SK-N-SH treated with all-trans-retinoic acid at 6 μM for 48 hours (cell line): ENCODE measurements around the gene RAET1E.

Experiments
- ATAC-seq: fragments of 200-7000 bp; cut with Tn5 transposase; 3 replicates; pipeline ENCODE4 v1.9.1; 2020; ENCODE audit warnings: mild to moderate bottlenecking, moderate library complexity
- ARNTL ChIP-seq: fragments of 450-650 bp; formaldehyde crosslinking; IDR thresholded peaks from 2 replicates; pipeline ENCODE4 v1.5.0; 2020; ENCODE audit warnings: low read depth, mild to moderate bottlenecking, moderate library complexity, borderline replicate concordance
- BACH2 ChIP-seq: fragments of 250-450 bp; sonication (Bioruptor Pico); IDR thresholded peaks from 2 replicates; pipeline ENCODE4 v1.9.0; 2021; ENCODE audit warnings: mild to moderate bottlenecking, borderline replicate concordance
- CREB5 ChIP-seq: fragments of 250-450 bp; sonication (Bioruptor Pico); IDR thresholded peaks from 2 replicates; pipeline ENCODE4 v1.5.1; 2020; ENCODE audit warnings: low read depth, mild to moderate bottlenecking, moderate library complexity
- CSDC2 ChIP-seq: fragments of 250-450 bp; sonication (Bioruptor Pico); IDR thresholded peaks from 2 replicates; pipeline ENCODE4 v1.5.0; 2020; ENCODE audit warnings: mild to moderate bottlenecking, moderate library complexity
- ESRRG ChIP-seq: fragments of 250-450 bp; sonication (Bioruptor Pico); IDR thresholded peaks from 2 replicates; pipeline ENCODE4 v1.6.1; 2021; ENCODE audit warnings: mild to moderate bottlenecking
- GLIS3 ChIP-seq: fragments of 250-450 bp; sonication (Bioruptor Pico); IDR thresholded peaks from 2 replicates; pipeline ENCODE4 v1.5.0; 2020; ENCODE audit warnings: mild to moderate bottlenecking, moderate library complexity
- ISL1 ChIP-seq: fragments of 250-450 bp; sonication (Bioruptor Pico); IDR thresholded peaks from 2 replicates; pipeline ENCODE4 v2.1.2; 2022; ENCODE audit warnings: mild to moderate bottlenecking, moderate library complexity
- OSR1 ChIP-seq: fragments of 250-450 bp; sonication (Bioruptor Pico); IDR thresholded peaks from 2 replicates; pipeline ENCODE4 v1.8.0; 2022; ENCODE audit warnings: moderate library complexity, mild to moderate bottlenecking, inconsistent platforms
- PPARA ChIP-seq: fragments of 250-450 bp; sonication (Bioruptor Pico); IDR thresholded peaks from 2 replicates; pipeline ENCODE4 v1.5.0; 2020; ENCODE audit warnings: mild to moderate bottlenecking, borderline replicate concordance
- RARB ChIP-seq: fragments of 250-450 bp; sonication (Bioruptor Pico); IDR thresholded peaks from 2 replicates; pipeline ENCODE4 v1.8.0; 2021; ENCODE audit warnings: mild to moderate bottlenecking, moderate library complexity
- SNAI2 ChIP-seq: fragments of 250-450 bp; sonication (Bioruptor Pico); IDR thresholded peaks from 2 replicates; pipeline ENCODE4 v1.5.0; 2020; ENCODE audit warnings: mild to moderate bottlenecking, moderate library complexity
- TOX ChIP-seq: fragments of 250-450 bp; sonication (Bioruptor Pico); IDR thresholded peaks from 2 replicates; pipeline ENCODE4 v1.8.0; 2021; ENCODE audit warnings: mild to moderate bottlenecking, moderate library complexity, borderline replicate concordance
- TSHZ2 ChIP-seq: fragments of 250-450 bp; sonication (Bioruptor Pico); IDR thresholded peaks from 2 replicates; pipeline ENCODE4 v1.5.0; 2020; ENCODE audit warnings: mild to moderate bottlenecking, moderate library complexity
- ZC3H10 ChIP-seq: fragments of 250-450 bp; sonication (Bioruptor Pico); IDR thresholded peaks from 2 replicates; pipeline ENCODE4 v1.5.1; 2021; ENCODE audit warnings: mild to moderate bottlenecking, moderate library complexity
- ZFP3 ChIP-seq: fragments of 250-450 bp; sonication (Bioruptor Pico); IDR thresholded peaks from 2 replicates; pipeline ENCODE4 v1.5.0; 2020; ENCODE audit warnings: mild to moderate bottlenecking, moderate library complexity
- ZFP30 ChIP-seq: fragments of 450-650 bp; formaldehyde crosslinking; IDR thresholded peaks from 2 replicates; pipeline ENCODE4 v1.5.0; 2022; ENCODE audit warnings: mild to moderate bottlenecking, moderate library complexity
- ZNF565 ChIP-seq: fragments of 450-650 bp; formaldehyde crosslinking; conservative IDR thresholded peaks from 2 replicates; pipeline ENCODE4 v1.5.0; 2020; ENCODE audit warnings: low read depth, mild to moderate bottlenecking, moderate library complexity
- ZNF70 ChIP-seq: fragments of 450-650 bp; formaldehyde crosslinking; IDR thresholded peaks from 2 replicates; pipeline ENCODE4 v1.5.0; 2020; ENCODE audit warnings: mild to moderate bottlenecking, moderate library complexity
- ZNF8 ChIP-seq: fragments of 450-650 bp; formaldehyde crosslinking; IDR thresholded peaks from 2 replicates; pipeline ENCODE4 v1.5.0; 2020; ENCODE audit warnings: mild to moderate bottlenecking, moderate library complexity
- TF ChIP-seq, protein P1 (sequence below): fragments of 250-450 bp; sonication (Bioruptor Pico); IDR thresholded peaks from 2 replicates; pipeline ENCODE4 v1.5.1; 2021; ENCODE audit warnings: mild to moderate bottlenecking, moderate library complexity
- TF ChIP-seq, protein P2 (sequence below): fragments of 250-450 bp; sonication (Bioruptor Pico); IDR thresholded peaks from 2 replicates; pipeline ENCODE4 v1.8.0; 2020; ENCODE audit warnings: mild to moderate bottlenecking, moderate library complexity, borderline replicate concordance
- TF ChIP-seq, protein P3 (sequence below): fragments of 250-450 bp; sonication (Bioruptor Pico); IDR thresholded peaks from 2 replicates; pipeline ENCODE4 v1.8.0; 2021; ENCODE audit warnings: low read depth, mild to moderate bottlenecking, moderate library complexity, borderline replicate concordance

RAET1E gene

GRCh38 chr6:149905371-149905910, 7.5 kb upstream of the RAET1E start:
- ATAC-seq = no peak
- TF ChIP-seq CSDC2 (CRISPR knock-in tag) (no peak), GLIS3 (no peak), ARNTL (CRISPR knock-in tag) (no peak), PPARA (CRISPR knock-in tag) (no peak), BACH2 (CRISPR knock-in tag) (no peak), ZNF70 (CRISPR knock-in tag) (no peak), ZNF565 (CRISPR knock-in tag) (no peak), CREB5 (no peak), ZFP30 (CRISPR knock-in tag) (no peak), ISL1 (CRISPR knock-in tag) (no peak), ZC3H10 (CRISPR knock-in tag) (no peak), OSR1 (CRISPR knock-in tag) (no peak), ZFP3 (no peak)
- TF ChIP-seq, protein P1, sequence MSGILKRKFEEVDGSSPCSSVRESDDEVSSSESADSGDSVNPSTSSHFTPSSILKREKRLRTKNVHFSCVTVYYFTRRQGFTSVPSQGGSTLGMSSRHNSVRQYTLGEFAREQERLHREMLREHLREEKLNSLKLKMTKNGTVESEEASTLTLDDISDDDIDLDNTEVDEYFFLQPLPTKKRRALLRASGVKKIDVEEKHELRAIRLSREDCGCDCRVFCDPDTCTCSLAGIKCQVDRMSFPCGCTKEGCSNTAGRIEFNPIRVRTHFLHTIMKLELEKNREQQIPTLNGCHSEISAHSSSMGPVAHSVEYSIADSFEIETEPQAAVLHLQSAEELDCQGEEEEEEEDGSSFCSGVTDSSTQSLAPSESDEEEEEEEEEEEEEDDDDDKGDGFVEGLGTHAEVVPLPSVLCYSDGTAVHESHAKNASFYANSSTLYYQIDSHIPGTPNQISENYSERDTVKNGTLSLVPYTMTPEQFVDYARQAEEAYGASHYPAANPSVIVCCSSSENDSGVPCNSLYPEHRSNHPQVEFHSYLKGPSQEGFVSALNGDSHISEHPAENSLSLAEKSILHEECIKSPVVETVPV (CRISPR knock-in tag) = no peak
- TF ChIP-seq, protein P2, sequence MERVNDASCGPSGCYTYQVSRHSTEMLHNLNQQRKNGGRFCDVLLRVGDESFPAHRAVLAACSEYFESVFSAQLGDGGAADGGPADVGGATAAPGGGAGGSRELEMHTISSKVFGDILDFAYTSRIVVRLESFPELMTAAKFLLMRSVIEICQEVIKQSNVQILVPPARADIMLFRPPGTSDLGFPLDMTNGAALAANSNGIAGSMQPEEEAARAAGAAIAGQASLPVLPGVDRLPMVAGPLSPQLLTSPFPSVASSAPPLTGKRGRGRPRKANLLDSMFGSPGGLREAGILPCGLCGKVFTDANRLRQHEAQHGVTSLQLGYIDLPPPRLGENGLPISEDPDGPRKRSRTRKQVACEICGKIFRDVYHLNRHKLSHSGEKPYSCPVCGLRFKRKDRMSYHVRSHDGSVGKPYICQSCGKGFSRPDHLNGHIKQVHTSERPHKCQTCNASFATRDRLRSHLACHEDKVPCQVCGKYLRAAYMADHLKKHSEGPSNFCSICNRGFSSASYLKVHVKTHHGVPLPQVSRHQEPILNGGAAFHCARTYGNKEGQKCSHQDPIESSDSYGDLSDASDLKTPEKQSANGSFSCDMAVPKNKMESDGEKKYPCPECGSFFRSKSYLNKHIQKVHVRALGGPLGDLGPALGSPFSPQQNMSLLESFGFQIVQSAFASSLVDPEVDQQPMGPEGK = no peak
- TF ChIP-seq, protein P3, sequence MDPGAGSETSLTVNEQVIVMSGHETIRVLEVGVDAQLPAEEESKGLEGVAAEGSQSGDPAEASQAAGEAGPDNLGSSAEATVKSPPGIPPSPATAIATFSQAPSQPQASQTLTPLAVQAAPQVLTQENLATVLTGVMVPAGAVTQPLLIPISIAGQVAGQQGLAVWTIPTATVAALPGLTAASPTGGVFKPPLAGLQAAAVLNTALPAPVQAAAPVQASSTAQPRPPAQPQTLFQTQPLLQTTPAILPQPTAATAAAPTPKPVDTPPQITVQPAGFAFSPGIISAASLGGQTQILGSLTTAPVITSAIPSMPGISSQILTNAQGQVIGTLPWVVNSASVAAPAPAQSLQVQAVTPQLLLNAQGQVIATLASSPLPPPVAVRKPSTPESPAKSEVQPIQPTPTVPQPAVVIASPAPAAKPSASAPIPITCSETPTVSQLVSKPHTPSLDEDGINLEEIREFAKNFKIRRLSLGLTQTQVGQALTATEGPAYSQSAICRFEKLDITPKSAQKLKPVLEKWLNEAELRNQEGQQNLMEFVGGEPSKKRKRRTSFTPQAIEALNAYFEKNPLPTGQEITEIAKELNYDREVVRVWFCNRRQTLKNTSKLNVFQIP (CRISPR knock-in tag) = no peak

DNA sequence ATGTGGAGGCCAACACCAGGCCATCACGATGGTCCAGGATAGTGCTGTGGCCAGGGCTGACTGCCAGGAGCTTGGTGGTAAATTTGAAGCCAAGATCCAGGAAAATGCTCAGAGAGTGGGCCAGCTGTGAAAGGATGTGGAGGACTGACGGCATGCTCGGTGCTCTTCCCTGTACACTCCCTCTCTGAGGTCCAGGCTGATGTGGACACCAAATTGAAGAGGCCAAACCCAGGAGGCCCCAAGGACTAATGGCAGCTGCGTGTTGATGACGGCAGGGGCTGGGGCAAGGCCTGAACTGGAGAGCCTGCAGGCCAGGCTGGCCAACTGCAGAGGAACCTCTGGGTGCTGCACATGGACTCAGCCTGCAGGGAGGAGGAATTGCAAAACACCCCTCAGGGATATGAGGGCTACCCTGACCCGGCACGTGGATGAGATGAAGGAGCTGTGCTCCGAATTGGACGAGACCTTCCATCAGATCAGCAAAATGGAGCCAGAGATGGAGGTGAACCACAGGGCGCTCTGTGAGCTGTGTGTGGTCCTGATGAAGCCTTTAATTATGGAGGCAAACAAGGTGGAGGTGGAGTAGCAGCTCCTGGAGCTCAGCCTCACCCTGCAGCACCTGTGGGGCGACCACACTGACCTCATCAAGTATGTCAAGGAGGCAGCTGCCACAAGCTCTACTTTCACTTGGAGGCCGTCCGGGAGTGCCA, 6.9 kb upstream of the RAET1E start:
- TF ChIP-seq, protein P2 = no peak
- no peak for TF ChIP-seq ZC3H10 (CRISPR knock-in tag)
- no peak for TF ChIP-seq TOX (CRISPR knock-in tag)
- no peak for TF ChIP-seq ARNTL (CRISPR knock-in tag)
- TF ChIP-seq ZNF8 = no peak
- TF ChIP-seq ZNF565 (CRISPR knock-in tag) = no peak
- no peak for TF ChIP-seq RARB
- TF ChIP-seq PPARA (CRISPR knock-in tag) = no peak
- TF ChIP-seq SNAI2 = no peak
- no peak for TF ChIP-seq ESRRG (CRISPR knock-in tag)
- no peak for TF ChIP-seq GLIS3
- ATAC-seq = no peak

GRCh38 chr6:149903938-149904611, 6.2 kb upstream of the RAET1E start:
- ATAC-seq = no peak
- TF ChIP-seq, protein P2 = no peak
- no peak for TF ChIP-seq OSR1 (CRISPR knock-in tag)
- no peak for TF ChIP-seq ZNF8
- TF ChIP-seq TSHZ2 = no peak
- no peak for TF ChIP-seq ARNTL (CRISPR knock-in tag)
- TF ChIP-seq ZC3H10 (CRISPR knock-in tag) = no peak
- TF ChIP-seq CSDC2 (CRISPR knock-in tag) = no peak
